ENCODE data around the gene ZFP14. TPM values are rescaled to one million over a fixed set of nuclear protein-coding genes. Genes with fewer than 3 reads are reported as not detected.

ZFP14 gene
- polyA plus RNA-seq, 1 experiment, result 0.87 TPM

Other genes with a start within 250 kb of the ZFP14 start
- 929 and 1,299 TPM in 2 replicates for gene CAPNS1, start 239.1 kb downstream of the ZFP14 start, polyA plus RNA-seq (2011; rRNA removed)
- gene COX7A1, start 226.8 kb downstream of the ZFP14 start, polyA plus RNA-seq (2011; rRNA removed), result 193 and 569 TPM in 2 replicates
- gene ZNF565, start 164.5 kb downstream of the ZFP14 start, polyA plus RNA-seq (2011; rRNA removed), result 2.2 and 2.7 TPM in 2 replicates
- gene ZNF146, start 164.1 kb downstream of the ZFP14 start, polyA plus RNA-seq (2011; rRNA removed), result 24.3 and 54.1 TPM in 2 replicates
- 1.8 and 3.8 TPM in 2 replicates for gene ZFP82, start 39.4 kb upstream of the ZFP14 start, polyA plus RNA-seq (2011; rRNA removed)
- gene ZNF566, start 110.4 kb upstream of the ZFP14 start, polyA plus RNA-seq (2011; rRNA removed), result 3.6 and 3.7 TPM in 2 replicates
- gene ZNF260, start 149.1 kb upstream of the ZFP14 start, polyA plus RNA-seq (2011; rRNA removed), result 3.6 and 11.0 TPM in 2 replicates
- 2.7 and 4.7 TPM in 2 replicates for gene ZNF529, start 194.1 kb upstream of the ZFP14 start, polyA plus RNA-seq (2011; rRNA removed)
- 0.60 and 1.1 TPM in 2 replicates for gene ZNF382, start 226.1 kb upstream of the ZFP14 start, polyA plus RNA-seq (2011; rRNA removed)

Data from BJ (cell line).